Colonic mucosa (tissue), 4 donors: ENCODE data around the gene AGPAT3. TPM values are rescaled to one million over a fixed set of nuclear protein-coding genes. Genes with fewer than 3 reads are reported as not detected.

Source experiments
- DNase-seq: peaks from one replicate; pipeline ENCODE4 v3.0.0-alpha.2; 2020
- H3K27ac ChIP-seq: fragments of 200-600 bp; one replicate; pipeline ENCODE4 v1.8.0; 2021
- H3K27me3 ChIP-seq: fragments of 200-600 bp; one replicate; pipeline ENCODE4 v1.8.0; 2021
- H3K36me3 ChIP-seq: fragments of 200-600 bp; one replicate; pipeline ENCODE4 v1.8.0; 2021
- H3K4me1 ChIP-seq: fragments of 200-600 bp; one replicate; pipeline ENCODE4 v1.8.0; 2021; ENCODE audit warnings: mild to moderate bottlenecking
- H3K4me3 ChIP-seq: fragments of 200-600 bp; one replicate; pipeline ENCODE4 v1.8.0; 2021
- H3K9ac ChIP-seq, 2 donors: one replicate each; pipeline ENCODE4 v1.7.0; 2013; ENCODE audit warnings: control low read depth in 2 of 2, low read depth in 2 of 2, low read length in 2 of 2
- H3K9me3 ChIP-seq: fragments of 200-600 bp; one replicate; pipeline ENCODE4 v1.8.0; 2021
- CTCF ChIP-seq: fragments of 200-600 bp; IDR thresholded peaks from one replicate; pipeline ENCODE4 v1.8.0; 2022; ENCODE audit warnings: antibody characterized with exemption, mild to moderate bottlenecking
- intact Hi-C: fragments of 100-400 bp; cut with DNase I; formaldehyde crosslinking; loops from one replicate; pipeline ENCODE4 v1.14.1; 2022
- total RNA-seq, 2 donors: library from RNA; stranded (reverse); fragmentation: NEBNext Ultra II Directional in 1 of 2; extraction: Animal tissue kit (Norgen Biotek cat#: 25700) in 1 of 2; gene quantifications; one replicate each; pipeline ENCODE4 v1.2.1, GENCODE V29; 2021
- donor health status: healthy.
- donor health status: DM: no; HTN: no; CAD: no.
- donor health status: DM: no; HTN: no; CAD: no.

AGPAT3 gene
- total RNA-seq, 2 donors from 2014 or later: 82.2 to 101 TPM

GRCh38 chr21:43825936-43826622 is 38.9 kb upstream of the AGPAT3 start:
- Histone ChIP-seq H3K27ac (no peak overlapping the region), H3K4me1 (no peaks in the 10 kb centered on the region), H3K27me3 (no peaks in the 10 kb centered on the region), H3K36me3 (no peaks in the 10 kb centered on the region), H3K9ac (no peak overlapping the region), H3K4me3 (no peak overlapping the region), H3K9me3 (no peaks in the 10 kb centered on the region)
- intact Hi-C loops: no loop called here
- DNase-seq: no peak
- no peak for TF ChIP-seq CTCF

GRCh38 chr21:43826623-43826974 is 38.4 kb upstream of the AGPAT3 start:
- Histone ChIP-seq H3K4me3 (no peak overlapping the region), H3K9me3 (no peaks in the 10 kb centered on the region), H3K4me1 (no peaks in the 10 kb centered on the region), H3K27me3 (no peaks in the 10 kb centered on the region), H3K9ac (no peak overlapping the region), H3K36me3 (no peaks in the 10 kb centered on the region), H3K27ac (no peak overlapping the region)
- DNase-seq: no peak
- intact Hi-C loops: no loop called here
- no peak for TF ChIP-seq CTCF

- no peak overlapping the region for H3K9ac ChIP-seq
- intact Hi-C loops: no loop called here
- H3K4me1 ChIP-seq: no peaks in the 10 kb centered on the region
These were observed 37.9 kb upstream of the AGPAT3 start for GRCh38 chr21:43827015-43827611.

GRCh38 chr21:43829161-43829560 is 35.9 kb upstream of the AGPAT3 start:
- H3K27ac ChIP-seq: no peak overlapping the region
- no peaks in the 10 kb centered on the region for H3K9me3 ChIP-seq
- no peaks in the 10 kb centered on the region for H3K36me3 ChIP-seq
- intact Hi-C loops: no loop called here
- TF ChIP-seq CTCF: no peak
- H3K27me3 ChIP-seq: no peaks in the 10 kb centered on the region
- no peaks in the 10 kb centered on the region for H3K4me1 ChIP-seq
- H3K9ac ChIP-seq: no peak overlapping the region
- no peak for DNase-seq
- no peak overlapping the region for H3K4me3 ChIP-seq

More at GRCh38 chr21:43827015-43827611, 37.9 kb upstream of the AGPAT3 start:
- H3K27me3 ChIP-seq: no peaks in the 10 kb centered on the region
- no peaks in the 10 kb centered on the region for H3K9me3 ChIP-seq
- no peaks in the 10 kb centered on the region for H3K36me3 ChIP-seq
- H3K4me3 ChIP-seq: no peak overlapping the region
- H3K27ac ChIP-seq: no peak overlapping the region
- no peak for TF ChIP-seq CTCF
- no peak for DNase-seq

GRCh38 chr21:43829575-43830119 is 35.4 kb upstream of the AGPAT3 start:
- Histone ChIP-seq H3K4me3 (no peak overlapping the region), H3K27ac (no peak overlapping the region), H3K9ac (no peak overlapping the region), H3K27me3 (no peaks in the 10 kb centered on the region), H3K9me3 (no peaks in the 10 kb centered on the region), H3K36me3 (no peaks in the 10 kb centered on the region), H3K4me1 (no peaks in the 10 kb centered on the region)
- intact Hi-C loops: no loop called here
- TF ChIP-seq CTCF: no peak
- no peak for DNase-seq
